GM19099 (cell line): ENCODE data around the gene GPS1.

Source experiments
- POLR2A ChIP-seq: IDR thresholded peaks from 3 replicates; pipeline ENCODE4 v1.6.1; 2011; ENCODE audit warnings: low read depth; ENCODE audit not compliant: insufficient read length; ENCODE audit errors: extremely low read depth

The GPS1 gene

GRCh38 chr17:82080789-82081464, 29.2 kb downstream of the GPS1 start:
- no peak for TF ChIP-seq POLR2A

DNA sequence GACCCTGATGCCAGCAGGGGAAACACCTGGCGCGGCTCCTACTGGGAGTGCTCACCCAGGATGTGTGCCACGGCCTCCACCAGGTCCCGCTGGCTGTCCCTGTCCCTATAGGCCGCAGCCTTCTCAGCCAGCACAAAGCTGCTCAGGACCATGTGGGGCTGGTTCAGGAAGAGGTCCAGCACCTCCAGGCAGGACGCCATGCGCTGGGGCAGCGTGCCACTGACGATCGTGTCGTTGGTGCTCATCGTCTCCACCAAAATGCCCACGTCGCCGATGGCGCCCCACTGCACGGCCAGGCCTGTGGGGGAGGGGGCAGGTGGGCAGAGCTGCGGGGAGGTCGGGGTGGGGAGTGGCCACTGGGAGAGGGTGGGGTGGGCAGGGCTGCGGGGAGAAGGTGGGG, 29.8 kb downstream of the GPS1 start:
- no peak for TF ChIP-seq POLR2A

GRCh38 chr17:82081966-82082365, 30.3 kb downstream of the GPS1 start:
- no peak for TF ChIP-seq POLR2A

DNA sequence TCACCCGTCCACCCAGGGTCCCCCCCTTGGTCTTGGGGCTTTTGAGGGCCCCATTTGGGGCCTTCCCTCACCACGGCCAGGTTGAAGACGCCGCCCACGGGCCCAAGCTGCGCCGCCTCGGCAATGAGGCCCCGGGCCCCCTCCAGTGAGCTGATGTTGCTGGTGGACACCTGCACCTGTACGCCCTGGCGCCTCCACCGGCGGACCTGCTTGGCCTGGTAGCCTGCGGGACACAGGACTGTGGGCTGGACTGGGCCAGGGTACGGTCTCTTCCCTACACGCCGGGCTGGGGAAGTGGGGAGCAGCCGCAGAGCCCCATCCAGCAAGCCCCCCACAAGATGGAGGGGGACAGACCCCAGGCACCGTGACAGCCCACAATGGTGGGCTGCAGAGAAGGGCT, 30.8 kb downstream of the GPS1 start:
- TF ChIP-seq POLR2A, result no peak

DNA sequence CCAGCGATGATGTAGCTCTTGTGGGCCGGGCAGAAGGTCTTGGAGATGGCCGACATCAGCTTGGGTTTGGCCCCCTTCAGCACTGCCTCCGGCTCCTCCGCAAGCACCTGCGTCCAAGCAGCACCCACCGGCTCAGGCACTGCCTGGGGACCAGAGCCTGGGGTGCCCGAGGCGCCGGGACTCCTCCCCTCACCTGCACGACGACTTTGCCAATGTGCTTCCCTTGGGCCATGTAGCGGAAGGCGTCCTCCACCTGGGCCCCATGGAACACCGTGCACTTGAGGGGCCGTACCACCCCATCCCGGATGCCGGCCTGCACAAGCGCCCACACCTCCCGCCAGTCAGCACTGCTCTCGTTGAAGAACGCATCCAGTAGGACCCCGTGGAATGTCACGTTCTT, 31.3 kb downstream of the GPS1 start:
- TF ChIP-seq POLR2A, result no peak

GRCh38 chr17:82083533-82084359, 32.0 kb downstream of the GPS1 start:
- TF ChIP-seq POLR2A, result no peak

DNA sequence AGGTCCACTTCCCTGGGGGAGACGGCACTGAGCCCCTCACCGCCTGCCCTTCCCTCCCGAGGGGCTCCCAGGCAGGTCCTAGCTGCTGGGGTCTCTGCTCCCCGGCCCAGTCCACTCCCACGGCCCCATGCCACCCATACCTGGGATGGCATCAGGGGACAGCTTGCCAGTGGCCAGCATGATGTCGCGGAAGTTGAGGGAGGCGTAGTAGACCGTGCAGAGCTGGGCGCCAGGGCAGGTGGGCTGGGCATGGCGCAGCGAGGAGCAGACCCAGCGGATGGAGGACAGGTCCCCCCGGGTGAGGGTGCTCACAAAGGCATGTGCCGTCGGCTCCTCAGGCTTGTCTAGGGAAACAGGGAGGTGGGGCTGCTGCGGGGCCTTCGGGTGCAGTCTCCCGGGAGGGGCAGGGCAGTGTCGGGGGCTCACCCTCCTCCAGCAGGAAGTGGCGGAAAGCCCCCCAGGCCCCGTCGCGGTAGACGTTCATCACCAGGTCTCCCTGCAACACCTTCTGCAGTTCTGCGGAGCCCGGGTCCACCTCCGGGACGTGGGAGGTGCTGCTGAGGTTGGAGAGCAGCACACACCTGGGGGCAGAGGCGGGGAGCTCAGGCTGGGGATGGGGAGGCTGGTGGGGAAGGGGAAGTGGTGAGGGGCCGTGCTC, 32.8 kb downstream of the GPS1 start:
- TF ChIP-seq POLR2A, result no peak

DNA sequence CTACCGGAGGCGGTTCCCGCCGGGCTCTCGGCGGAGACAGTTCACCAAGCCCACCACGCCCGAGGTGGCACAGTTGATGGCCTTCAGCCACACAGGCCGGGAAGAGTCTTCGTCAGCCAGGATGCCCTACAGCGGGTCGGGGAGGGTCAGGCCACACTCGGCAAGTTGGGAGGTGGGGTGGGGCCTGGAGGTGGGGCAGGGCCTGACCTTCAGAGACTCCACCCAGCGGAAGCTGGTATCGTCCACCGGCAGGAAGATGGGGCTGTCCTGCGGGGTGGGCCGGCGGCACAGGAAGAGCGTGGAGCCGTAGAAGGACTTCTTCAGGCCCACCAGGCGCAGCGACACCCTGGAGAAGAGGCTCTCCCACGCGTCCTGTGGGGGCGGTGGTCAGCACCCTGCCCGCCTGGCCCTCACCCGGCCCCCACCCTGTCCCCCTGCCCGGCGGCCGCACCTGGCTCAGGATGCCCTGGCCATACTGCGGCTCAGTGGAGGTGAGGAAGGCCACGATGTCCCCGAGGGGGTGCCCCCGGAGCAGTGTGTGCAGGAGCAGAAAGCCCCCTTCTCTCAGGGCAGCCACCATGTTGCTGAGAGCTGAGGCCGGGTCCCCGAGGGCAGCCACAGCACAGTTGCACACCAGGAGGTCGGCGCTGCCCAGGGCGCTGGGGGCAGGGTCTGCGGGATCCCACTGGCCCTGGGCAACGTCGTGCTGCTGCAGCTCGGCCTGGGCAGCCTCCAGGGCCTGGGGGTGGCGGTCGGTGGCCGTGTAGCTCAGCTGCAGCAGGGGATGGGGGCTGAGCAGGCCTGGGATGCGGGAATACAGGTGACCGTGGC, 33.5 kb downstream of the GPS1 start:
- no peak for TF ChIP-seq POLR2A

DNA sequence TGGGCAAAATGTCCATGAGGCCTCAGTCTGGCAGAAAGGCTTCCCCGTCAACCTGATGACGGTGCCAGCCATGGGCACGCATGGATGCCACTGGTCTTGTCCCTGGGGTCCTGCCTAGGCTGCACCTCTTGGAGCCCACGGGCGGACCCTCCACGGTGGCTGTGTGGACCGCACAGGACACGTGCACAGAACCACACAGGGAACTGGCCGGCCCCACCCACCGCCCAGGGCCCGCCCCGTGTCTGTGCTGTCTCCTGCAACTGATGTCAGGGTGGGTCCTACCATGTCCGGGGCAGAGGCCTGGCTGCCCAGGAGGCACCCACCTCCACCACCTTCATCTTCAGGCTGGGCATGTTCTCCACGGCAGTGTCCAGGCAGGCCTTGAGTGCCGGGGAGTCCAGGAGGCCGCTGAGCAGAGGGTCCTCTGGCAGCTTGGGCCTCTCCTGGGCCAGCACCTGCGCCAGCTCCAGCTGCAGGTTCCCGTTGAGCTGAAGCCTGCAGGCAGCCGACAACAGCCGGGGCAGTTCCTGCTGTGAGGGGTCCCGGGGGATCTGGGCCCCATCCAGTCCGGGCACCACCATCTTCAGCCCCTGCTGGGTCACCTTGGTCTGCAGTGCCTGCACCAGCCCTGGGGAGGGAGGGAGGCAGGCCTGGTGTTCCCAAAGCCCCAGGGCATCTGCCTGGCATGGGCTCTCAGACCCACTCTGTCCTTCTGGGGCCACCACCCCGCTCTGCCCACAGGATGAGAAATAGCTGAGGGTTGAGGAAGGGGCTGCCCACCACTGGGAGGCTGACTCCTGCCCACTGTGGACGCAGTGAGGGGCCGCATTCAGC, 34.5 kb downstream of the GPS1 start:
- TF ChIP-seq POLR2A, result no peak

GRCh38 chr17:82086941-82087906, 35.5 kb downstream of the GPS1 start:
- no peak for TF ChIP-seq POLR2A

DNA sequence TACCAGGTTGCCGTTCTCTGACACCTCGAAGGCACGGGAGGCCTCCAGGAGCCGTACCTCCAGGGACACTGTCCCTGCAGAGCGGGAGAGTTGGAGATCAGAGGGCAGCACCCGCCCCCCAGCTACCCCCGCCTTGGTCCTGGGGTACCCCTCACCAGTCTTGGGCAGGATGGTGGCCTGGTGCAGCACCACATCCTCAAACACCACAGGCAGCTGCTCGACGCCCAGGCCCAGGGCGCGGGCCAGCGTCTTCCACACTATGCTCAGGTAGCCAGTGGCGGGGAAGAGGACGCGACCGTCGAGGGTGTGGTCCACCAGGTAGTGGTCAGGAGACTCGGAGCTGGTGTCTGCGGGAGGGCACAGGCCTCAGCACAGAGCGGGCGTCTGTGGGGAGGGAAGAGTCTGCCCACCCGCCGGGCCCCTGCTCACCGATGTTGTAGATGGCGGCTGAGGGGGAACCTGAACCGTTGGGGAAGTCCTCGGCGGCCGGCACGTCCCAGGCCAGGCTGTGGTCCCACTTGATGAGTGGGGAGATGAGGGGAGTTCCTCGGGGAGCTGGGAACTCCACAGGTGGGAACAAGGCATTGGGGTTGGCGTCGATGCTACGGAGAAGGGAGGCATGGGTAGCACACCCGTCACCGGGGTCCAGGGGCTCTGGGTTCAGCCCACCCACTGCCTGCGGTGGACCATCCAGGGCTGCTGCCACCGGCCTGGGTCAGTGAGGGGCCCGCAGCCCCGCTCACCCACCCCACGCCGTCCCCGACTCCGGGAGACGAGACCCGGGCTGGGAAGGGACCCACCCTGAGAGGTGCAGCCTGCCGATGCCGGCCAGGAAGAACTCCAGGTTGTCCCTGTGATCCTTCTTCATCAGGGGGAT, 36.5 kb downstream of the GPS1 start:
- TF ChIP-seq POLR2A, result no peak
